ENCODE results near the gene TH.

- TF ChIP-seq CTCF (IDR thresholded peaks at IDR 0.05), result no peak
- TF ChIP-seq POLR2A (IDR thresholded peaks at IDR 0.05), result no peak
Measured at GRCh38 chr11:2188745-2189144, 17.1 kb upstream of the TH start.
